HepG2 (cell line): ENCODE data around the gene EIF2S3B. TPM values are rescaled to one million over a fixed set of nuclear protein-coding genes. Genes with fewer than 3 reads are reported as not detected.
"Not testable (repeated sequence)": the region's sequence is repeated elsewhere in the genome, so short reads cannot be mapped to it uniquely, and the experiment has no call there.

Experiments used
- ATAC-seq: fragments of 200-7000 bp; cut with Tn5 transposase; 3 replicates; pipeline ENCODE4 v1.9.1; 2020; ENCODE audit warnings: mild to moderate bottlenecking, moderate library complexity
- BruUV-seq: library from RNA; stranded (reverse); fragments of 400-500 nt; replicated peaks from 2 replicates; lab custom pipeline; 2021; lab: Mats Ljungman, UMichigan
- CTCF ChIA-PET: fragments of 300-600 bp; formaldehyde crosslinking; extraction: SDS; loops from one replicate; lab custom pipeline; 2021; ENCODE audit warnings: low total read pairs, inconsistent platforms, low intra/inter-chr PET ratio; lab: Yijun Ruan, JAX
- POLR2A ChIA-PET: fragments of 350-600 bp; sonication (Branson Sonifier 250); formaldehyde crosslinking; loops from one replicate; lab custom pipeline; 2020; ENCODE audit warnings: antibody characterized with exemption, inconsistent platforms; lab: Yijun Ruan, JAX
- DNase-seq: peaks from one replicate; pipeline ENCODE4 v3.0.0-alpha.2; 2015; ENCODE audit warnings: low spot score
- FAIRE-seq: peaks from 3 replicates; lab custom pipeline; 2011; peaks lifted over from hg19 to GRCh38; lab: Jason Lieb, UNC
- H2AFZ ChIP-seq: one replicate; pipeline ENCODE4 v1.6.1; 2011; ENCODE audit warnings: low read length, inconsistent platforms
- H3K27ac ChIP-seq: fragments of 300-600 bp; 3 replicates; pipeline ENCODE4 v1.8.0; 2011; ENCODE audit warnings: mixed run types, mild to moderate bottlenecking, mixed read lengths, low read length, inconsistent platforms; ENCODE audit not compliant: insufficient read depth; ENCODE audit errors: extremely low read length
- H3K27me3 ChIP-seq, 2 experiments: fragments of 200-600 bp in 1 of 2; 2 replicates in 1 of 2; 3 replicates in 1 of 2; pipeline versions ENCODE4 v1.6.0 to v1.8.0; 2011; ENCODE audit warnings: low read length in 2 of 2, mild to moderate bottlenecking in 2 of 2, moderate library complexity in 2 of 2, inconsistent platforms in 1 of 2; ENCODE audit not compliant: insufficient read depth in 2 of 2, control insufficient read depth in 1 of 2
- H3K36me3 ChIP-seq, 2 experiments: fragments of 200-600 bp in 1 of 2; replicated peaks in 1 of 2; 2 replicates in 1 of 2; 3 replicates in 1 of 2; pipeline versions ENCODE4 v1.5.1 to v1.8.0; 2011; ENCODE audit warnings: low read length in 2 of 2, inconsistent platforms in 1 of 2; ENCODE audit not compliant: insufficient read depth in 2 of 2, control insufficient read depth in 1 of 2
- H3K4me1 ChIP-seq: 2 replicates; pipeline ENCODE4 v1.5.1; 2012; ENCODE audit warnings: low read length, inconsistent platforms; ENCODE audit not compliant: insufficient read depth
- H3K4me2 ChIP-seq: 2 replicates; pipeline ENCODE4 v1.6.0; 2011; ENCODE audit warnings: low read depth, low read length, inconsistent platforms
- H3K4me3 ChIP-seq, 3 experiments: fragments of 200-600 bp in 1 of 3; sonication (generic), shearing (Covaris generic) in 1 of 3; replicated peaks in 1 of 3; 2 replicates each; pipeline ENCODE4 v1.5.1; 2011 to 2016; ENCODE audit warnings: low read length in 3 of 3, inconsistent platforms in 2 of 3, low read depth in 2 of 3, mild to moderate bottlenecking in 2 of 3, control low read depth in 1 of 3, mixed read lengths in 1 of 3; ENCODE audit not compliant: insufficient read depth in 1 of 3
- H3K79me2 ChIP-seq: one replicate; pipeline ENCODE4 v1.6.1; 2011; ENCODE audit warnings: low read length, inconsistent platforms; ENCODE audit not compliant: insufficient read depth
- H3K9ac ChIP-seq: 2 replicates; pipeline ENCODE4 v1.6.0; 2011; ENCODE audit warnings: mild to moderate bottlenecking, low read depth, low read length, inconsistent platforms; ENCODE audit not compliant: insufficient read depth
- H3K9me3 ChIP-seq: 2 replicates; pipeline ENCODE4 v1.5.1; 2012; ENCODE audit warnings: mild to moderate bottlenecking, low read length
- H4K20me1 ChIP-seq: 2 replicates; pipeline ENCODE4 v1.6.0; 2011; ENCODE audit warnings: inconsistent platforms, mild to moderate bottlenecking, low read length, moderate library complexity; ENCODE audit not compliant: insufficient read depth
- FLYWCH1 ChIP-seq: sonication (generic); formaldehyde crosslinking; IDR thresholded peaks from 2 replicates; pipeline ENCODE4 v1.8.1; 2023; ENCODE audit warnings: mild to moderate bottlenecking, missing genetic modification reagents
- GFI1 ChIP-seq: sonication (generic); formaldehyde crosslinking; IDR thresholded peaks from 2 replicates; pipeline ENCODE4 v1.5.0; 2020; ENCODE audit warnings: missing genetic modification reagents, mild to moderate bottlenecking, borderline replicate concordance
- KLF11 ChIP-seq: IDR thresholded peaks from 2 replicates; pipeline ENCODE4 v1.6.1; 2016; ENCODE audit warnings: missing compliant biosample characterization
- NFE2 ChIP-seq: sonication (generic); formaldehyde crosslinking; IDR thresholded peaks from 2 replicates; pipeline ENCODE4 v1.4.0; 2020; ENCODE audit warnings: missing genetic modification reagents
- PCBP2 ChIP-seq: fragments of 200-400 bp; formaldehyde crosslinking; optimal IDR thresholded peaks from 2 replicates; pipeline ENCODE3; 2018; ENCODE audit warnings: low read length, low read depth; ENCODE audit not compliant: poor library complexity, severe bottlenecking
- PHB2 ChIP-seq: fragments of 450-650 bp; IDR thresholded peaks from 2 replicates; pipeline ENCODE4 v1.6.1; 2018; ENCODE audit not compliant: partially characterized antibody
- SP5 ChIP-seq: IDR thresholded peaks from 2 replicates; pipeline ENCODE4 v1.6.1; 2016; ENCODE audit warnings: low read depth, borderline replicate concordance
- TAF15 ChIP-seq: fragments of 200-400 bp; formaldehyde crosslinking; IDR thresholded peaks from one replicate; pipeline ENCODE4 v1.6.1; 2018; ENCODE audit warnings: mild to moderate bottlenecking, low read depth, low read length; ENCODE audit not compliant: poor library complexity, severe bottlenecking
- U2AF2 ChIP-seq: fragments of 200-400 bp; formaldehyde crosslinking; IDR thresholded peaks from 2 replicates; pipeline ENCODE4 v1.6.1; 2017; ENCODE audit warnings: low read depth, mild to moderate bottlenecking, low read length
- WGBS: methylation state at CpG from one replicate; pipeline ENCODE4 v1.1.6; 2017; ENCODE audit warnings: low lambda C conversion rate; 5-methylcytosine and 5-hydroxymethylcytosine counted together
- in situ Hi-C: cut with HindIII; loops from 2 replicates; pipeline ENCODE4 v1.10.0; 2017; ENCODE audit warnings: low pct_unique_long_range_greater_than_20kb; ENCODE audit not compliant: extremely low pct_ligation_motif_present
- intact Hi-C: fragments of 100-400 bp; cut with micrococcal nuclease; formaldehyde crosslinking; loops from one replicate; pipeline ENCODE4 v1.10.0; 2022; ENCODE audit not compliant: unreplicated experiment
- polyA plus RNA-seq, 8 experiments: library from polyadenylated mRNA; depleted of rRNA in 3 of 8; stranded (reverse) in 7 of 8; unstranded in 1 of 8; fragments of >200 nt; fragmentation: Illumina TruSeq in 4 of 8; extraction: Trizol in 4 of 8; gene quantifications; 2 replicates each; pipeline versions ENCODE4 v1.2.1 to v1.2.3, GENCODE V29; 2011 to 2016; ENCODE audit warnings: low read depth in 4 of 8, missing spikeins in 1 of 8, mixed read lengths in 1 of 8; ENCODE audit not compliant: insufficient read depth in 1 of 8
- total RNA-seq, 5 experiments: library from RNA; depleted of rRNA; stranded (reverse); fragments of >200 nt; fragmentation: Illumina TruSeq; extraction: Trizol; gene quantifications; 2 replicates each; pipeline ENCODE4 v1.2.3, GENCODE V29; 2016; ENCODE audit warnings: low read depth in 1 of 5

EIF2S3B gene
- total and polyA plus RNA-seq, 2 of the 13 experiments (the other 11 are each of a cell fraction or from before 2014, with no cell fraction given) = 3.6 to 7.6 TPM

DNA sequence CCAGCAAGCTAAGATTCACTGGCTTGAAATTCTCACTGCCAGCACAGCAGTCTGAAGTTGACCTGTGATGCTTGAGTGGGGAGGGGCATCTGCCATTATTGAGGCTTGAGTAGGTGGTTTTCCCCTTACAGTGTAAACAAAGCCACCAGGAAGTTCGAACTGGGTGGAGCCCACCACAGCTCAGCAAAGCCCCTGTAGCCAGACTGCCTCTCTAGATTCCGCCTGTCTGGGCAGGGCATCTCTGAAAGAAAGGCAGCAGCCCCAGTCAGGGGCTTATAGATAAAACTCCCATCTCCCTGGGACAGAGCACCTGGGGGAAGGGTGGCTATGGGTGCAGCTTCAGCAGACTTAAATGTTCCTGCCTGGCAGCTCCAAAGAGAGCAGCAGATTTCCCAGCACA, 23.8 kb upstream of the EIF2S3B start:
- intact Hi-C loops, in situ Hi-C loops, H4K20me1 ChIP-seq, H3K9ac ChIP-seq, DNase-seq, H2AFZ ChIP-seq, CTCF ChIA-PET, H3K36me3 ChIP-seq, FAIRE-seq, H3K4me3 ChIP-seq, H3K4me2 ChIP-seq, H3K27ac ChIP-seq, H3K9me3 ChIP-seq, H3K4me1 ChIP-seq, ATAC-seq, H3K79me2 ChIP-seq, BruUV-seq, H3K27me3 ChIP-seq, POLR2A ChIA-PET: not testable (repeated sequence)
- WGBS = 0% methylated on average over 1 of the region's 2 CpGs

GRCh38 chr12:10487328-10487727, 18.4 kb upstream of the EIF2S3B start:
- CTCF ChIA-PET = not testable (repeated sequence)

DNA sequence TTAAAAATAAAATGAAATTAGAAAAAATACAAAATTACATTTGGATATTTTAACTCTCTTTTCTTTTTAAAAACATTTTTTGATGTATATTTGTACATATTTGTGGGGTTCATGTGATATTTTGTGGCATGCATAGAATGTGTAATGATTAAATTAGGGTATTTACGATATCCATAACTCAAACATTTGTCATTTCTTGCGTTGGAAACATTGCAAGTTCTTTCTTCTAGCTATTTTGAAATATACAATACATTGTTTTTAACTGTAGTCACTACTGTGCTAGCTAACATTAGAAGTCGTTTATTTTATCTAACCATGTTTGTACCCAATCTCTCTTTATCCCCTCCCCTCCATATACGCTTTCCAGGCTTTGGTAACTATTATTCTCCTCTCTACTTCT, 13.9 kb upstream of the EIF2S3B start:
- Histone ChIP-seq H3K9me3 (no peaks in the 10 kb centered on the region), H2AFZ (no peak overlapping the region), H3K36me3 (no peaks in the 10 kb centered on the region), H3K79me2 (no peaks in the 10 kb centered on the region), H3K27me3 (no peaks in the 10 kb centered on the region), H3K4me2 (no peak overlapping the region), H3K9ac (no peak overlapping the region), H3K4me3 (no peak overlapping the region), H3K4me1 (no peaks in the 10 kb centered on the region), H3K27ac (no peak overlapping the region), H4K20me1 (no peaks in the 10 kb centered on the region)
- WGBS = 3% methylated on average over 4 of the region's 4 CpGs
- TF ChIP-seq GFI1 (CRISPR knock-in tag) (no peak), NFE2 (no peak), SP5 (no peak), PCBP2 (no peak), PHB2 (no peak), FLYWCH1 (CRISPR knock-in tag) (no peak), U2AF2 (no peak), TAF15 (no peak), KLF11 (CRISPR knock-in tag) (no peak)
- ATAC-seq (no peak), FAIRE-seq (no peak), DNase-seq (no peak)
- POLR2A ChIA-PET = no interaction called here
- in situ Hi-C loops = no loop called here
- CTCF ChIA-PET = no interaction called here
- no TSS peak for BruUV-seq
- intact Hi-C loops = no loop called here

More at GRCh38 chr12:10487328-10487727, 18.4 kb upstream of the EIF2S3B start:
- H2AFZ ChIP-seq, FAIRE-seq, H3K9me3 ChIP-seq, H3K4me1 ChIP-seq, H3K27ac ChIP-seq, H3K36me3 ChIP-seq, H3K4me2 ChIP-seq, H3K79me2 ChIP-seq, DNase-seq, in situ Hi-C loops, ATAC-seq, BruUV-seq, H3K4me3 ChIP-seq, H3K27me3 ChIP-seq, H4K20me1 ChIP-seq, intact Hi-C loops, H3K9ac ChIP-seq, POLR2A ChIA-PET: not testable (repeated sequence)
- WGBS = 17% methylated on average over 2 of the region's 2 CpGs
